ENCODE results near the gene POLR3G.

GRCh38 chr5:90480699-90481098 is 6.0 kb downstream of the POLR3G start:
- TF ChIP-seq, protein P1, sequence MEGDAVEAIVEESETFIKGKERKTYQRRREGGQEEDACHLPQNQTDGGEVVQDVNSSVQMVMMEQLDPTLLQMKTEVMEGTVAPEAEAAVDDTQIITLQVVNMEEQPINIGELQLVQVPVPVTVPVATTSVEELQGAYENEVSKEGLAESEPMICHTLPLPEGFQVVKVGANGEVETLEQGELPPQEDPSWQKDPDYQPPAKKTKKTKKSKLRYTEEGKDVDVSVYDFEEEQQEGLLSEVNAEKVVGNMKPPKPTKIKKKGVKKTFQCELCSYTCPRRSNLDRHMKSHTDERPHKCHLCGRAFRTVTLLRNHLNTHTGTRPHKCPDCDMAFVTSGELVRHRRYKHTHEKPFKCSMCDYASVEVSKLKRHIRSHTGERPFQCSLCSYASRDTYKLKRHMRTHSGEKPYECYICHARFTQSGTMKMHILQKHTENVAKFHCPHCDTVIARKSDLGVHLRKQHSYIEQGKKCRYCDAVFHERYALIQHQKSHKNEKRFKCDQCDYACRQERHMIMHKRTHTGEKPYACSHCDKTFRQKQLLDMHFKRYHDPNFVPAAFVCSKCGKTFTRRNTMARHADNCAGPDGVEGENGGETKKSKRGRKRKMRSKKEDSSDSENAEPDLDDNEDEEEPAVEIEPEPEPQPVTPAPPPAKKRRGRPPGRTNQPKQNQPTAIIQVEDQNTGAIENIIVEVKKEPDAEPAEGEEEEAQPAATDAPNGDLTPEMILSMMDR (IDR thresholded peaks at IDR 0.05; ENCODE audit: low read length): no peak
- no peak for TF ChIP-seq EZH2 (IDR thresholded peaks at IDR 0.05; ENCODE audit: borderline replicate concordance, low read length)

All from OCI-LY1 (cell line).